HUES48 (cell line): ENCODE data around the gene APOL3.
"Not testable (repeated sequence)": the region's sequence is repeated elsewhere in the genome, so short reads cannot be mapped to it uniquely, and the experiment has no call there.

Experiments used
- H3K27ac ChIP-seq: one replicate; pipeline ENCODE4 v1.7.0; 2013; ENCODE audit warnings: low read depth, low read length, inconsistent platforms
- H3K27me3 ChIP-seq: 2 replicates; pipeline ENCODE4 v1.6.1; 2013; ENCODE audit warnings: mild to moderate bottlenecking, low read length; ENCODE audit not compliant: control insufficient read depth, insufficient read depth
- H3K36me3 ChIP-seq: 2 replicates; pipeline ENCODE4 v1.6.1; 2013; ENCODE audit warnings: low read length; ENCODE audit not compliant: control insufficient read depth, insufficient read depth
- H3K4me1 ChIP-seq: 2 replicates; pipeline ENCODE4 v1.6.1; 2013; ENCODE audit warnings: mild to moderate bottlenecking, low read length; ENCODE audit not compliant: control insufficient read depth, insufficient read depth
- H3K4me3 ChIP-seq: 2 replicates; pipeline ENCODE4 v1.5.1; 2013; ENCODE audit warnings: mild to moderate bottlenecking, low read depth, low read length
- H3K9ac ChIP-seq: 2 replicates; pipeline ENCODE4 v1.6.1; 2013; ENCODE audit warnings: mild to moderate bottlenecking, low read depth, low read length, moderate library complexity
- H3K9me3 ChIP-seq: 2 replicates; pipeline ENCODE4 v1.6.1; 2013; ENCODE audit warnings: low read length; ENCODE audit not compliant: control insufficient read depth, insufficient read depth

The APOL3 gene

DNA sequence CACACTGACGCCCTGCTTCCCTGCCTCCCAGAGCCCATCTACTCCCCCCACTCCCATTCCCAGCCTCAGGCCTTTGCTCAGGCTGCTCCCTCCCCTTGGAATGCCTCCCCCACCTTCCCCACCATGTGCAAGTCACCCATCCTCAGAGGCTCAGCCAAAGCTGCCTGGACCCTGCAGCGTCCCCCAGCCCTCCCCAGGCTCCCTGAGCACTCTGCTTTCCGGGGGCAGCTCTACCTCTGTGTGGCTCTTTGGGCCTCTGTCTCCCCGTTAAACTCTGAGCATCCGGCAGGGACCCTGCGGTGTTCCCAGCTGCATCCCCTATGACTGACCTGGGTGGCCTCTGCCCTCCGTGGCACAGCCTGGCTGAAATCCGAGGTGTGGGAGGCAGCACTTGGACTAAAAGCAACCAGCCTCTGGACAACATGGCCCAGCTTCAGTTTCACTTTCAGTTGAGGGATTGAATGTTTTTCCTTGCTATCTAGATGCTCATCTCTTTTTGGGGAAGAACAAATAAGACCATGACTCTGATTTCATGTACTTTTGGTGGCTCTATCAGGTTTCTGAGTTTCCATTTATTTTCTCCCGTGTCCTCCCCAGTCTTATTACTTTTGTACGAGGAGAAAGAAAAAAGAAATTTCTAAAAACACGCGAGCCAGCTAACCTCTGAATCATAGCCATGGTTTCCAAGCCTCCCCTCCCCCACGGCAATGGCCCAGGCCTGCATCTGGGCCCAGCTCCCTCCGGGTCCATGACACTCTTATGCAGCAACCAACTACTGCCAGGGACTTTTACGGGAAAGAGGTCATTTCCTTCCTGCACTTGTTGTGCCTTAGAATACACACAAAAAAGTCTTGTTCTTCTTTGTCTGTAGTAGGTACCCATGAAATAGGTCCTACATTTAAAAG lies 3.8 kb downstream of the APOL3 start:
- H3K27ac ChIP-seq = peak overlapping the region; percentile 45
- no peaks in the 10 kb centered on the region for H3K36me3 ChIP-seq
- H3K4me3 ChIP-seq = no peak overlapping the region
- peaks cover 13% of the 10 kb centered on the region for H3K4me1 ChIP-seq
- H3K27me3 ChIP-seq = no peaks in the 10 kb centered on the region
- no peak overlapping the region; the same call in 1 of the 2 replicates for H3K9ac ChIP-seq
- H3K9me3 ChIP-seq = no peaks in the 10 kb centered on the region

DNA sequence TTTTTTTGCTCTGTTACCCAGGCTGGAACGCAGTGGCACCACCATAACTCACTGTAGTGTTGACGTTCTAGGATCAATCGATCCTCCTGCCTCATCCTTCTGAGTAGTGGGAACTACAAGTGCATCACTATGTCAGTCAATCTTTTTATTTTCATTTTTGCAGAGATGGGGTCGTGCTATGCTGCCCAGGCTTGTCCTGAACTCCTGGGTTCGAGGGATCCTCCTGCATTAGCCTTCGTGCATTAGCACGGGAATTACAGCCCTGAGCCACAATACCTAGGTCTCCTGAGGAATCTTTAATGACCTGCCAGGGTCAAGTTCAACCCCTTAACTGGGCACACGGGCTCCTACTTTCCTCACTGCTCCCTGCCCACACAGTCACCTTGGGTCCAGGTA lies 4.4 kb downstream of the APOL3 start:
- Histone ChIP-seq H3K27ac (no peak overlapping the region), H3K9ac (no peak overlapping the region), H3K4me3 (no peak overlapping the region)

DNA sequence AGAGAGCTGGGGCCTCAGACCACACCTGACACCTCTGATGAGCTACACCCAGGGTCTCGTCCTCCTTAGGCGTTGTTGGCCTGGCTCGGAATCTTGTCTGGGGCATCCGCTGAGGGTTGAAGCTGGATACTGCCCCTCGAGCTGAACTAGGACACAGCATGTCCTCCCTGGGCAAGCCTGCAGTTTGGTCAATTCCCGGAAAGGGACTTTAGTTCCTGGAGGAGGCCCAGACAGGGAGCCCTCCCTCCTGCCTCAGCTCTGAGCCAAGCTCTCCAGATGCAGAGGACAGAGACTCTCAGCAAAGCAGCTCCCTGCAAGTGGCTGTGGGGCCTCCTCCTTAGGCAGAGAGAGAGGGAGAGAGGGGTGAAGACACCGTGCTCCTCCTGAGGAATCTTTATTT lies 4.9 kb downstream of the APOL3 start:
- Histone ChIP-seq H3K9ac (no peak overlapping the region), H3K9me3 (no peaks in the 10 kb centered on the region), H3K4me1 (peaks cover 13% of the 10 kb centered on the region), H3K27me3 (no peaks in the 10 kb centered on the region), H3K4me3 (no peak overlapping the region), H3K27ac (no peak overlapping the region), H3K36me3 (no peaks in the 10 kb centered on the region)

More for the DNA sequence above, 4.4 kb downstream of the APOL3 start:
- H3K9me3 ChIP-seq = no peaks in the 10 kb centered on the region
- no peaks in the 10 kb centered on the region for H3K36me3 ChIP-seq
- no peaks in the 10 kb centered on the region for H3K27me3 ChIP-seq
- peaks cover 13% of the 10 kb centered on the region for H3K4me1 ChIP-seq

DNA sequence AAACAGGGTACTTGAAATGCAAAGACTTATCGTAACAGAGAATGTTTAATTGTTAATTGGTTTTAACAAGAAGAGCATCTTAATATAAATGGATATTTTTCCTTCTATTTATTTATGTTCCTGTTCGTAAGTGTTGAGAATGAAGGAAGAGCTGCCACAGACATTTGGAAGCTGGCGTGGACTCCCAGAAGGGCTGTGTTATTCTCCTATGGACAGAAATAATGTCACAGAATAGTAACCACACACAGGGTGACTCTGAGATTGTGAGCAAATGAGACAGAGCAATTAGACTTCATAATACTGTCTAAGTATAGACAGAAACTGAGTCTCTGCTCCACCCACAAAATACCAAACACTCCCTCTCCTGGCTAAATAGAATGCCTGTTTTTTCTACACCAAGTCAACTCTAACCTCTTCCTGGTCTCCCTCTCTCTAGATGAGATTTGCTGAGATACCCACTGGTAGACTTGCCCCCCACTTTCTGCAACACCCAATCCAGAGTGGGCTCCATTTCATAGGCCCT lies 6.1 kb downstream of the APOL3 start:
- H3K9ac ChIP-seq = no peak overlapping the region
- no peak overlapping the region for H3K4me3 ChIP-seq
- no peaks in the 10 kb centered on the region for H3K27me3 ChIP-seq
- H3K36me3 ChIP-seq = no peaks in the 10 kb centered on the region
- H3K4me1 ChIP-seq = peaks cover 13% of the 10 kb centered on the region
- no peak overlapping the region for H3K27ac ChIP-seq
- H3K9me3 ChIP-seq = no peaks in the 10 kb centered on the region

DNA sequence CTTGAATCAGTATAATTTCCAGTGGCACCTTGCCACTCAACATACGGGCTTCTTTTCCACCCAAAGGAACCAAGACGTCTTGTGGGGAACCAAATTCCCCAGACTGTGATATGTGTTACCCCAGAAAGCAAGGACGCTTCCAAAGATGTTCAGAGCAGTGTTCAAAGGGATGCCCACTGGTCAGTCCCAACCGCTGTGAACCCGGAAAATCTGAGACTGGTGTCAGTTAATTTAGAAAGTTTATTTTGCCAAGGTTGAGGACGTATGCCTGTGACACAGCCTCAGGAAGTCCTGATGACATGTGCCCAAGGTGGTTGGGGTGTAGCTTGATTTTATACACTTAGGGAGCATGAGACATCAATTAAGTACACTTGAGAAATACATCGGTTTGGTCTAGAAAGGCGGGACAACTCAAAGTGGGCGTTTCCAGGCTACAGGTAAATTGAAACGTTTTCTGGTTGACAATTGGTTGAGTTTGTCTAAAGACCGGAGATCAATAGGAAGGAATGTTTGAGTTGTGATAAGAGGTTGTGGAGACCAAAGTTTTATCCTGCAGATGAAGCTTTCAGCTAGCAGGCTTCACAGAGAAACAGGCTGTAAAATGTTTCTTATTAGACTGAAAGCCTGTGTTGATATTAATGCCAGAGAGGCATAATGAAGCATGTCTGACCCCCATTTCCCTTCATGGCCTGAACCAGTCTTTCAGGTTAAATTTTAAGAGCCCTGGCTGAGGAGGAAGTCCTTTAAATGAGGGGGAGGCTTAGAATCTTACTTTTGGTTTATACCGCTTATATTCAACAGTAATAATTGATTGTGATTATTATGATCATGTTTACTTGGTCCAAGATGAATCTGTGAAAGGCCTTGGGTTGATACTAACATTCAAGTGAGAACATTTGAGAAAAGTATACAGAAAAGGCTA lies 6.8 kb downstream of the APOL3 start:
- no peak overlapping the region for H3K9ac ChIP-seq
- no peaks in the 10 kb centered on the region for H3K9me3 ChIP-seq
- H3K36me3 ChIP-seq = no peaks in the 10 kb centered on the region
- H3K27ac ChIP-seq = no peak overlapping the region
- no peak overlapping the region for H3K4me3 ChIP-seq
- peaks cover 13% of the 10 kb centered on the region for H3K4me1 ChIP-seq
- H3K27me3 ChIP-seq = no peaks in the 10 kb centered on the region

DNA sequence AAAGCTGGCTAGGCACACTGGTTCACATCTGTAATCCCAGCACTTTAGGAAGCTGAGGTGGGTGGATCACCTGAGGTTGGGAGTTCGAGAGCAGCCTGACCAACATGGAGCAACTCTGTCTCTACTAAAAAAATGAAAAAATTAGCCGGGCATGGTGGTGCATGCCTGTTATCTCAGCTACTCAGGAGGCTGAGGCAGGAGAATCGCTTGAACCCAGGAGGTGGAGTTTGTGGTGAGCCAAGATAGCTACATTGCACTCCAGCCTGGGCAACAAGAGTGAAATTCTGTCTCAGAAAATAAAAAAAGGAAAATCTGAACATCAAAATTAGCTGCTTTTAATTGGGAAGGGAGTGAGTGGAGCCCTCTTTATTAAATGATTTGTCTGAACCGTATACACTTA lies 7.7 kb downstream of the APOL3 start:
- H3K27ac ChIP-seq, H3K36me3 ChIP-seq, H3K9ac ChIP-seq, H3K4me3 ChIP-seq, H3K9me3 ChIP-seq, H3K27me3 ChIP-seq: not testable (repeated sequence)
- peaks cover 13% of the 10 kb centered on the region for H3K4me1 ChIP-seq

DNA sequence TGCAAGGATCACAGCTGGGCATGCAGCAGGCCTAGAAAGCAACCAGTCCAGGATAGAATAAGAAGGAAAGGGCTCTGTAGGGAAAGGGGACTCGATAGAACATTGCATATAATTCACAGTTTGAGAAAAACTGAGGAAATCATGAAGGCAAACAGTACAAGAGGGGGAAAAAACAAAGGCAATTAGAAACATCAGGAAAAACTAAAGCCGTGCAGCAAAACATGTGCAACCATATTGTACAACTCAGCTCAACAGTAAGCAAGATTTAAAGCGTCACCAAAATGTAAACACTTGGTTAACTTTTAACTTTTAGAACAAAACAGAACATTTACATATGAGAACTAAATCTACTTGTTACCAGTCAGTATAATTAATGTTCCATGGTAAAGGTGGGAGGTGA lies 8.5 kb downstream of the APOL3 start:
- Histone ChIP-seq H3K4me3 (no peak overlapping the region), H3K27ac (no peak overlapping the region), H3K4me1 (peaks cover 9% of the 10 kb centered on the region), H3K27me3 (no peaks in the 10 kb centered on the region), H3K36me3 (no peaks in the 10 kb centered on the region), H3K9me3 (no peaks in the 10 kb centered on the region), H3K9ac (no peak overlapping the region)

DNA sequence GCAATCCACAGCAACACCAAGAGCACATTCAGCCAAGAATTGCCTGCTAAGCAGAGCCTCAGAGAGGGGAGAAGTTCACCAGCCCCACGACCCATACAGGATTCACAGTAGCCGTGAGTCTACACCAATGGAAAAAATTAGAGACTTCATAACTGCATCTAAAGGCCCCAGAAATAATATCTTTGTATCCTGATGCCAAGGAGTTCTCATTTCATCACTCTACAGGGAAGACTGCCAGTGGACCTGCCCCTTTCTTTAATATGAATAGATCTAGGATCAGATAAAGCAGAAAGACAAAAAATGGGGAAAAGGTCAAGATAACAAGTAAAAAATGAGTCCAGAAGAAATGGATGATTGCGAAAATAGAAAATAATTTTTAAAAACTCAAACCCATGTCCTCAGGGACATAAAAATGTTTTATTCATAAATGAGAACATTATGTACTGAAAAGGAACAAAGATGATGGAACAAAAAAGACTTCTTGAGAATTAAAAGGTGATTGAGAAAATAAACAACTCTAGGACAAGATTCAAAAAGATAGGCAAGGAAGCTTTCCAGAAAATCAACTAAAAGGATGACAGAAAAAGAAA lies 9.5 kb downstream of the APOL3 start:
- Histone ChIP-seq H3K36me3 (no peaks in the 10 kb centered on the region), H3K27me3 (no peaks in the 10 kb centered on the region), H3K4me1 (no peaks in the 10 kb centered on the region), H3K27ac (no peak overlapping the region), H3K4me3 (no peak overlapping the region), H3K9me3 (no peaks in the 10 kb centered on the region), H3K9ac (no peak overlapping the region)

DNA sequence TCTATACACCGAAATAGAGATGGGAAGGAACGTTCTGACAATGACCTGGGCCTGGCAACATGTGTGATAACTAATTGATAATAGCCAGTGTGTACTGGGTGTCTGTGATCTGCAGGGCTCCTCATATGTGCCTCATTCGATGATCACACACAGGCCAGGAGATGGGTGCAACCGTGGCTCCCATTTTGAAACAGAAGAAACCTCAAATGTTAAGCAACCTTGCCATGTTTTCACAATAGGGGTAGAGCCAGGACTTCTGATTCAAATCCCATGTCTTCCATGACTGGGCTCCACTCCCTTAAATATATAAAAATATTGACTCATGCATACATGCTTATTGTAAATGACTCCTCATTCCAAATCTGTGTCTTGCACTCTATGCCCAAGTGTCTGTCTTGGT lies 11.1 kb downstream of the APOL3 start:
- Histone ChIP-seq H3K9ac (no peak overlapping the region), H3K4me3 (no peak overlapping the region), H3K36me3 (no peaks in the 10 kb centered on the region), H3K27ac (no peak overlapping the region), H3K9me3 (no peaks in the 10 kb centered on the region), H3K27me3 (no peaks in the 10 kb centered on the region), H3K4me1 (peaks cover 7% of the 10 kb centered on the region)

DNA sequence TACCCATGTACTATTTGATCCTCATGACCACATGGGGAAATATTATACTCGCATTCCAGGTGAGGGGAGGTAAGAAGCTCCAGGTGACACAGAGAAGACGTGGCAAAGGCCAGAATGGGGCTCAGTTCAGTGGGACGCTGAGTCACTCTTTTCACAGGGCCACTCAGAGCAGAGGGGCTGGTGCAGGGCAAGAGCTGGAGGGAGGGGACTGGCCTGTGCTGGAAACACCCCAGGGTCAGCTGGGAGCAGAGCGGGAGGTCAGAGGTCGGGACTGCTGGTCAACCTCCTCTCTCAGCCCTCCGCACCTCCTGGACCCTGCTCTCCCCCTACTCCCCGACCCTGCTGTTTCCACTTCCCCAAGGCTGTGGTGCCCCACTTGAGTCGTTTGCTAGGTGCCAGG lies 12.1 kb downstream of the APOL3 start:
- Histone ChIP-seq H3K27me3 (no peaks in the 10 kb centered on the region), H3K4me1 (peaks cover 7% of the 10 kb centered on the region)

More for the DNA sequence above, 12.1 kb downstream of the APOL3 start:
- H3K4me3 ChIP-seq = no peak overlapping the region
- H3K9ac ChIP-seq = no peak overlapping the region
- no peaks in the 10 kb centered on the region for H3K36me3 ChIP-seq
- no peaks in the 10 kb centered on the region for H3K9me3 ChIP-seq
- no peak overlapping the region for H3K27ac ChIP-seq
